GM19463 (cell line): ENCODE results near the gene PTPRD.
"Not testable (repeated sequence)": the region's sequence is repeated elsewhere in the genome, so short reads cannot be mapped to it uniquely, and the experiment has no call there.

ENCODE experiments used
- ATAC-seq: cut with Tn5 transposase; IDR thresholded peaks from one replicate; pipeline ENCODE4 v1.9.1; 2021; ENCODE audit warnings: mild to moderate bottlenecking, moderate library complexity; ENCODE audit not compliant: unreplicated experiment

The PTPRD gene

DNA sequence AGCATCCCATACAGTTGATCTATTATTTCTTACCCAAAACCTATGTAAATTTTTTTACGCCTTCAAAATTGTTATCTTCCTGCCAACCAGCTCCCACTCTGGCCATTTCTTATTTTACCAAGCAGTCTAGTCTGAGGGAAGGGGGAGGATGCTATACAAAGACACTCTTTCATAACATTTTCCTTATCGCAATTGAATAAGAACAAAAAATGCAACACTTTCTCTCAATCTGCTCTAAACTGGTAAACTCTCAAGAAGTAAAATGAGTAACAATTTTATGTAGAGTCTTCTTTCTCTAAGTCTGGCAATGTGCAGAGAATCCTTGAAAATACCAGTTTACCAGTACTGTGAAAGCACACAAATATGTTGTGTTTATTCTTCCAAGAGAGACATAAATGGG lies 1216.3 kb downstream of the PTPRD start:
- ATAC-seq, result no peak

DNA sequence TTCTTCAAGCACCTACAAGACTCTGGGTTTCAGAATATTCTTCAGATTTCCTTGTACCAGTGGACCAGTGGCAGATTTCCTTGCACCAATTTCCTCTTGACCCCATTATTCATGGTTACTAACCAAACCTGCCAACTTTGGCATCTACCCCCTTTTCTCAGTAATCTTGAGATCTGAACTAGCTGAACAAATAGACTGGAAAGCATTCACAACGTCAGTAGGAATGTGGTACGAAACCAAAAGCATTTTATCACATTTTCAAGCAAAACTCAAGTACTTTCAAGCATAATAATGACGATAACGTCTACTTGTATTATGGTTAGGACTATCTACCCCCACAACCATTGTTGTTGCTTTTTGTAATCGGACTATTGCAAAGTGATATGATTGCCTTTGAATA lies 1217.3 kb downstream of the PTPRD start:
- no peak for ATAC-seq

DNA sequence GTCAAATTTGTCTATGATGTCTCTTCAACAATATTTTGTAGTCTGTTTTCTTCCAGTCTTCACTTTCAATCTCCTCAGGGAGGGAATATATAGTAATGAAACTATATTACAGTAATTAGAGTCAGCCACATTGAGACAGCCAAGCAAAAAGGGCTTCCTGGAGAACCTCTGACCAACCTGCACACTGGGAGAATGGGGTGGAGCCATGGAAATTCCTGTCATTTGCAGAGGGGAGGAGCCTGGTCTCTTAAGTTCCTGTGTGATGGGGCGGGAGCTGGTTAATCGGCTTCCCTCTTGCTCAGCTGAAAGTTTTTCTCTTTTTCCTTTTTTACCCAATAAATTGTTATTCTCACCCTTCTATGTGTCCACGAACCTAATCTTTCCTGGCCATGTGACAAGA lies 1220.0 kb downstream of the PTPRD start:
- ATAC-seq, result no peak

DNA sequence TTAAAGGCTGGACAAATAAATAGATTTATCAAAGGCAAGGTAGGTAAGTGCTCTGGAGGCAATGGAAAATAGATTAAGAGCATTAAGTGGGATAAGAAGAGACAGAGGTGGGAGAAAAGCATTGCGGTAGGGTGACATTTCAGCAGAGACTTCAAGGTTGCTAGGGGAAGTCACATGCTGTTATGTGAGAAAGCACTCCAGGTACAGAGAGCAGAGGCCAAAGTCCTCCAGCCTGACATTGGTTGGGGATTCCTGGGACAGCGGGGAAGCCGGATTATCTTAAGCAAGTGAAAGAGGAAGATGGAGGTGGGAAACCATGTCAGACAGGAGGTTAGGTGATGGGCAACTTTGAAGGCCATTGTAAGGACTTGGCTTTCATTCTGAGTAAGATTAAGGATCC lies 1222.9 kb downstream of the PTPRD start:
- no peak for ATAC-seq

DNA sequence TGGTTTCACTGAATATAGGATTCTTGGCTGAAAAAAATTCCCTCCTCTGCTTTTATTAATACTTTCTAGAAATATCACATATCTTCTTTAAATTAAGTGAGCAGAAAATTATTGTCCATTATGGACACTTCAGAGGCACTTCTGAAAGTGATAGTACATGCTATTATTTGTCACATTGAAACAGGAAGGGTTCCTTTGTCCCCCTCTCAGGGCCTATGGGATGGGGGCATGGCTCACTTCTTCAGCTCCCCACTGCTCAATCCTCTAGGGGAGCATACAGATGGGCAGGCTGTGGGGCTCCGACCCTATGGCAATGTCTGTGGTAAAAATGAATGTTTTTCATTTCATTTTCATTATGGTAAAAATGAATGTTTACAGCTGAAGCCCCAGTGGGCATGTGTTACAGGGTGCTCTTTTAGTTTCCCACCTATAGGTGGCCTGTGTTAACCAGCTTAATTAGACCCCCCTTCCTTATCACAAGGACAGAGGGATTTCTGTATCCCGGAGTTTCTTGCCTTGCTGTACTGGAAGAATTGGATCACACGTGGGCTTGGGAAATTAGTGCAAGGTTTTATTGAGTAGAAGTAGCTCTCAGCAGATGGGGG lies 1225.2 kb downstream of the PTPRD start:
- ATAC-seq, result peak; percentile 76

DNA sequence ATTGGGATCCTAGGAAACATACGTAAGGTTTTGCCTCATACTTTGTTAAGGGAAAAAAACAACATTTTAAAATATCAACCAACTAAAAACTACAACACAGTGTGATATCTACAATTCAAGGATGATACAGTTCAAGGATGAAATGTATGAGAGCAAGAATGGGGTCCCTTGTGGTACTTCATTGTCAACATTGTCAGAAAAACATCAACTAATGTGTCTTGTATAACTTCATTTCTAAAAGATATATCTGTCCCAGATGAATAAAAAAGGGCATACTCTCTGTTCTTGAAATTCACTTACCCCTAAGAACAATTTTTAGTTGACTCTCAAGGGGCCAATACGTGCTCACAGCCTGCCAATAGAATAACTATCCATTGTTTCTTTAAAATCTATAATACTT lies 1250.5 kb downstream of the PTPRD start:
- ATAC-seq, result no peak

DNA sequence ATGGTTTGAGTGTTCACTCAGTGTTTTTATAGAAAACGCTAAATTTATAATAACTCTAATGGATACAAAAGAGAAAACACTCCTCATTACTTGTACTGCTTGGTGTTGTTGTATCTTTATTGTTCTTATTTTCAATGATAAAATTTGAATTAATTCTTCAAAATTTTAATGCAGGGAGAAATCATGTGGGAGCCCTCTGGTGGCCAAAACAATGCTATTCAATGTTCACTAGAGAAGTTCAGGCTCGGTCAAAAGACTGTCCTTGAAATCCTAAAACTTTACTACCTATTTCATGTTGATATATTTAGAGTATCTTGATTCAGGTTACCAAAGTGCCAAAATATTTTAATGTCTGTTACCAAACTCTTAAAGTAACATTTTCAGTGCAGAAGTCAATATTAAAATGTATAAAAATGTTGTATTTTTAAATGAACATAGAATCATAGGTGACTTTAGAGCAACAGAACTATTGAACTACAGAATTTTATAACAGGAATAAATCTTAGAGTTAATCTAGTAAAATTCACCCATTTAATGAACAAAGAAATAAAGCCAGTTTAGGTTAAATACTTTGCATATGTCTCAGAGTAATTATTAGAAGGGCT lies 1259.8 kb downstream of the PTPRD start:
- no peak for ATAC-seq

DNA sequence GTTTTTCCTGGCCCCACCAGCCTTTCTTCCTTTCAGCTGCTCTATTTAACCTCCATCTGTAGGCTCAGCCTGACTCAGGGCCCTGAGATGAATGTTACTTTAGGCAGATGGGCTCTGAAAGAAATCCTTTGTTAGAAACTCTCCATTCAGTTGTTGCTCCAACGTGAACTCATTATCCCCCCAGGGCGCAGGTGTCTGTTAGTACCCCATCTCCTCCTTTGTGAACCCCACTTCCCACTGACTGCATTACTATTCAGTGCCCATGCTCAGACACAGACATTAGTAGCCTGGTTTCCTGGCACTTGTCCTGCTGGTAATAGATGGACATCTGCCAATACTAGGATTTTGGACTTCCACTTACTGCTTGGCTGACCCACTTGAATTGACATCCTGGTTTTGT lies 1271.6 kb downstream of the PTPRD start:
- ATAC-seq, result no peak

DNA sequence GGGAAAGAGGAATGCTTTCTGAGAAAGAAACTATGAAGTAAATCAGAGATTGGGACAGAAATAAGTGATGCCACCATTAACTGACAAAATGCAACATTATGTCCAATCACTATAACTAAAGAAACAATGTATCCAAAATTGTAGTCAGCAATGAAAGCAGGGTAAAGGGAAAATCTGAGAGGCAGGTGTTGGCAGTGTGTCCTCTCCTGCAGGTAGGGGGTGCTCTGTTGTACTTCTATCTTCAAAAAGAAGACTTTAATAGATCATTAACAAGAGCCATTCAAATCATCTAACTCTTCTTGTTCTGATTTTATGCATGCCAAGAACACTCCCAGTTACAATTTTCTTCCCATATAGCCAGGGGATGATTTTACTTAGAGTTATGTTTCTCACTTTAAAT lies 1275.7 kb downstream of the PTPRD start:
- ATAC-seq, result no peak

DNA sequence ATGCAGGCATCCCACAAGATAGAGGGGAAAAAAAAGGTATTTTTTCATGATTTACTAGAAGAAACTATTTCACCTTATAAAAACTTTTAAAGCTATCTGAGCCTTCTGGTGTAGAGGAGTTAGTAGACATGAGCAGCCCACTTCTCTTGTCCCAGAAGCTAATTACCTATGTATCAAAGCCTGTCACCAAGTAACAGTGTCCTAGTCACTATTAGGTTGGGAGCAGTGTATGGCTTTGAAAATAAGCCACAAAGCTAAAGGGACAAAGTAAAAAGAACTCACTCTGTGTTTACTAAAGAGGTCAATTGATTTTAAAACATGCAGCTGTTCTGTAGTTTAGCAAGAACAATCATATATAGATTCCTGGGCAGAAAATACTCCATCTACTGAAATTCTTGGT lies 1286.1 kb downstream of the PTPRD start:
- ATAC-seq, result no peak

DNA sequence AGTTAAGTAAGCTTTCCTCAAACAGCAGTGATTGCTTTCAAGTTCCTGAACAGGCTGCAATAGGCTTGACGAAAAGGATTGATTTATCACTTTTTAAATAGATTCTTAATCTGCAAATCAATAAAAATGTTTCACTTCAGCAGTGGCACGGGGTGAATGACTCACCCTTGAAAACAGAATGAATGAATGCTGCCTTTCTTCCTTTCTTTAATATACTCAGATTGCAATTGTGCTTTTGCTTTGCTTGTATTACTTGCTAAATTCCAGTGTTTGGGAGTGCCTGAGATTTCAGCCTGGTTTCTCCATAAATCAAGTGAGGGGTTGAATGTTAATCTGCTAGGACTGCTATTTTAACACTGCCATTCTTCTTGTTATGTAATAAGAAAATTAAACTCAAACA lies 1293.8 kb downstream of the PTPRD start:
- no peak for ATAC-seq

DNA sequence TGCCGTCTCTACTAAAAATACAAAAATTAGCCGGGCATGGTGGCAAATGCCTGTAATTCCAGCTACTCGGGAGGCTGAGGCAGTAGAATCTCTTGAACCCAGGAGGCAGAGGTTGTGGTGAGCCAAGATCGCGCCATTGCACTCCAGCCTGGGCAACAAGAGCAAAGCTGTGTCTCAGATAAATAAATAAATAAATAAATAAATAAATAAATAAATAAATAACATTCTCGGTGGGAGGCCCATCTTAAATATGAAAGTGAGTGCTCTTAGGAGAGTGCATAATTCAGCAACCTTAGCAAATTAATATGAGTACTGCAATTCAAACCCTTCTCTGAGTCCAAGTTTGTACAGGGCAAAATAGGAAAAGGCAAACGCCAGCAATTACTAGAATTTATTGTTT lies 1302.1 kb downstream of the PTPRD start:
- ATAC-seq, result not testable (repeated sequence)

DNA sequence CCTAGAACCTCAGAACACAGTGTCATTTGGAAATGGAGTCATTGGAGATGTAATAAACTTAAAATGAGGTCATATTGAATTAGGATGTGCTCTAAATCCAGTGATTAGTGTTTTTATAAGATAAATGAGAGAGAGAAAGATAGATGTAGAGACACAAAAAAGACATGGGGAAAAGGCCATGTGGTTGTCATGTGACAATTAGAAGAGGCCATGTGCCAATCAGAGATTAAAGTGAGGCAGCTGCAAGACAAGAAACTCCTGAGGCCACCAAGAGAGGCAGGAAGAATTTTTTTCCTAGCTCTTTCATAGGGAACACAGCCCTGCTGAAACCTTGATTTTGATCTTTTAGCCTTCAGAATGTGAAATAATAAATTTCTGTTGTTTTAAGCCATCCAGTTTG lies 1307.2 kb downstream of the PTPRD start:
- ATAC-seq, result no peak

DNA sequence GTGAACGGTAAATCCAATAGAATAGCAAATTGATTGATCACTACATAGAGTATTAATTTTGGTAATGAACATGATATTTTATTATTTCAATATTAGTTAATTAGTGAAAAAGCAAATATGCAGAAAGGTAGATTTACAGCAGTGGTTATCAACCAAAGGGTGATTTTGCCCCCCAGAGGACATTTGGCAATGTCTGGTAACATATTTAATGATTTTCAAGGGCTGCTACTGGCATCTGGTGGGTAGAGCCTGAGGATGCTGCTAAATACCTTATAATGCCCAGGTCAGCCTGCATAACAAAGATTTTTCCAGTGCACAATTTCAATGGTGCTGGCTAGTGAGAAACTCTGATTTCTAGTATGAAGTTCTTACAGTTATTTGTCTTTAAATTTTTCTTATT lies 1313.7 kb downstream of the PTPRD start:
- no peak for ATAC-seq

DNA sequence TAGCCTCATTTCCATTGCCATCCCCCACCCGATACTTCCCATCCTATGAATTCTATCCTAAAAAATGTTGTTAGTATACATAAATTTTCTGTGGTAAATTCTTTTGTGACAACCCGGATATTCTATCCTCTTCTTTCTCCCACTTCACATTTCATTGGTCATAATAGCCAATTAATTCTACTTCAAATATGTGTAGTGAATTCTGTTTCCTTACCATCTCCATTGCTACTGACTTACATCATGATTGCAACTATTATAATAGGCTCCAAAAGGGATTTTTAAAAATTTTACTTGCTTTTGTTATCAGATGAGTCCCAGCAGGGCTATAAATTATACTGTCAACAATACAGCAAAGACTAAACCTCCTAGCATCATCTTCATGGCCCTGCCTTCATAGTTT lies 1326.8 kb downstream of the PTPRD start:
- ATAC-seq, result no peak

DNA sequence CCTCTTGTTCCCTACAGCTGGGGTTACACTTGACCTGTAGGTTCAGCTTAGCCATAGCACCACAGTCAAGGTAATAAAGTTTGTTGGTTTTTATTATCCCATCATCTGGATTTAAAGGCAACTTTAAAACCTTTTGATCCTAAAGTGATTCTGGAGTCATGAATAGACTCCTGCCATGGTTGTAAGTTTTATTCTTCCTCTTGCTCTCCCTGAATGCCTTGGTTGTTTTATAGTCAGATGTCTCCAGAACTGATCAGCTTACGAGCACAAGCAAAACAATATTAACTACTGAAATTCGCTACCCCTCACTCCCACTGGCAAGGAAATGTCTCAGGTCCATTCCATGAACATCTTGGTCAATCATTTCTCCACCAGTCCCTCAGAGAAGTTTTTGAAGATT lies 1328.6 kb downstream of the PTPRD start:
- no peak for ATAC-seq

DNA sequence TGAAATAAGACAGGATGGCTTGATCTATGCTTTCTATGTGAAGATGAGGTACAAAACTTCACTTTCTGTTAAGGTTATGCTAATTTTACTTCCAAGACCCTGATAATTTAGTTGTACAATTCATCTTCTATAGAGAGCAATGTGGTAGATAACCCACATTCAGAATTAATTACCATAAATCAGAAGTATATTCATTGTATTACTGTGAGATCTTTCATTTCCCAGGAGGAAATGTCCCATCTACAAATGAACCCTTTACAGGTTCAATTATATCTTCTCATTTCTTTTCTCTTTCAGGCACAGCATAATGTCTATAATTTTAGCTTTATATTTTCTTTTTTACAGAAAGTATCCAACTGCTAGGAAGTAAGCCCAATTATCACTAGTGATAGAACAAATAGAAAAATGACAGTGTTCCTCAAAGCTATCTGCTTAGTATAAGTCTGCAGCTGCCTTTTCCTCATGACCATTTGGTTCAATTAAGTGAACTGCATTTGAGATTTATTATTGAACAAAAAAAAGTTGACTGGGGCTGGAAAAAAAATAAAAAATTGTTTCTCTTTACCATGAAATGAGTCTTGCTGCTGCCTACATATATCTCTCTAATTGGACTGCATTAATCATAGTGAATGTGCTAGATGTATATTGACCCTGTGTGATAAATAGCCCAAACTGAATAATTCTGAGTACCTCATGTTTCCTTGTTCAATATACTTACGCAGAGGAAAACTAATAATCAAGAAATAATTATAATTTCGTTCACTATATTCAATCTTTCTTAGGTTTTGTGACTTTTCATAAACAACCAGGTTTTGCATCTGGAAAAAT lies 1329.4 kb downstream of the PTPRD start:
- ATAC-seq, result no peak

DNA sequence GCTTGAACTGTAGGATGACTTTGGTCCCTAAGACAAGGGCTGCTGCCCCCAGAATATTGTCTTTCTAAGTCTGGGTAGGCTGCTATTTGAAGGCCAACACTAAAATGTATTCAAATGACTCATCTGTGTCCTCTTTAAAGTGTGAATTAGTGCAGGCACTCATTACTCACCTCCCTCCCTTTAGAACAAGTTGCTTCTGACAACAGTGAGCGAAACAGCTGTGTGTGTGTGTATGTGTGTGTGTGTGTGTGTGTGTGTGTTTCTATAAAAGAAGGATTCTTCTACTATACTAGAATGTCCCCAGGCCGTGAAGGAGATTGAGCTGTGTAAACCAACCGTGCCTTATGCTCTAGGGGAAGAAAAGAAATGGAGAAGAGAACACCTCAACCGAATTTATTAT lies 1337.2 kb downstream of the PTPRD start:
- ATAC-seq, result no peak

DNA sequence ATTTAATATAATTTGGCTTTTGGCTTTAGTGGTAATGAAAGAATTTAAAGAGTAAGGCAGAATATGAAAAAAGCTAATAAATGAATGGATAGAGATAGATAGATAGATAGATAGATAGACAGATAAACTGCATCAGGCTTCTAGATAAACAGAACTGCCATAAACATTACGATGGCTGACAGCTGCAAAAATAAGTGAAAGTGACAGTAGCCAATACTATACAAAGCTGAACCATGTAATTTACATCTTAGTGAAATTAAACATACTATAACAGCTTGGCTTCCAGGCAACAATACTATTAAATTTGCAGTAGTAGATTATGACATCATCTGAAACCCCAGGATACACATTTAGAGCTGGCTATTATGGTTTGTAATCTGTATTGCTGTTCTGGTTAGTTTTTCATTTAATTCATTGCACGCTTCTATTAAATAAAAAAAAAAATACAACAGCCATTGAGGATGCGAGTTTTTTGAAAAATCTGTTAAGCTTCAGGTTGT lies 1354.8 kb downstream of the PTPRD start:
- no peak for ATAC-seq

DNA sequence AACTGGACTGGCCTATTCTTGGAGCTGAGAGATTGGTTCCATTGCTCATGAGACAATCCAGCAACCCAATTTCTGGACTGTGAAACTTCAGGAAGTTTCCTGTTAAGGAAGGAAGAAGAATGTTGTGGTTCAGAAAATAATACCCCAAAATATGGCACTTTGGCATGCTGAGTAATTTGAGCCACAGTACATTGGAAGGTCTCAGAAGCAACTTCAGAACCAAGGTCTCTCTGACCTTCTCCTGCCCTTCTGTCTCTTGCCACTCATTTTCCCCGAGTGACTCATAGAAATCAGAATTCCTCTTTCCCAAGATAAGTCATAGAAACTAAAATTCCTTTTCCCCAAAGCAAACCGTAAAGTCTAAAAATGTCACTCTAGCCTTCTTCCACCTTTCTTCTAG lies 1366.1 kb downstream of the PTPRD start:
- no peak for ATAC-seq

DNA sequence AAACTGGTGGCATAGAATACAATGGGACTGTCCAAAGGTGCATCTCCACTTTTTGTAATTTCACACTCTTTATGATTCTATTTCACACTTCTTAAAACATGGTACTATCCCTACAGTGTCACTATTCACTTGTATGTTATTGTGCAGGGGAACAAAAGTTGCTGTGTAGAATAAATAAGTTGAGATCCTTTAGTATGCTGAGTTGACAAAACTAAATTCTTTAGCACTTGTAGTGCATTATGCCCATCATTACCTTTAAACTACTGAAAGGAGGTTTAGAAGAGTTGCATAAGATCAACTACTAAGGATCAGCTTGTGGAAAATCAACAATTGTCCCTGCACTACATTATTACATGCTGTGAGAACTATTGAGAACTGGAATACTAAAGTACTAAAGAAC lies 1380.9 kb downstream of the PTPRD start:
- ATAC-seq, result no peak

DNA sequence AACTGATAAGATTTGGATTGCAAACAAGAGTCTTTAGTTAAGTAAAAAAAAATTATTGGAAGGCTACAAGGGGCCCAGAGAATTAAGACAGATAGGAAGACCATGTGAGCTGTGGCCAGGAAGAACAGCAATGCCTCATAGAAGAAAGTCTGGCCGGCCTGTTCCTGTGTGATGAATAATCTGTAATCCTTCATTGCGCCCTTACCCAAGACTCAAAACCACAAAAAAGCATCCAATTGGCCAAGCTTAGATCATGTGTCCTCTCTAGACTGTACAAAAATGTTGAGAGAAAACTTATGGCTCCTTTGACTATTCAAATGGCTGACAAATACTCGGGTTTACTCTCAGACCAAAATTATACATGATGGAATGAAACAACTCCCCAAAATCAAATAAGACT lies 1383.5 kb downstream of the PTPRD start:
- no peak for ATAC-seq
